Kidney (tissue), 14 donors: Measurements from ENCODE around the gene PRKN. TPM values are rescaled to one million over a fixed set of nuclear protein-coding genes. Genes with fewer than 3 reads are reported as not detected.

Experiments used
- DNase-seq, 5 donors: peaks; one replicate each; pipeline ENCODE4 v3.0.0-alpha.2; 2013 to 2020
- FAIRE-seq: peaks from 2 replicates; lab custom pipeline; 2012; peaks lifted over from hg19 to GRCh38; lab: Jason Lieb, UNC
- H3K27ac ChIP-seq, 2 donors: one replicate each; pipeline ENCODE4 v1.7.0; 2013; ENCODE audit warnings: low read depth in 2 of 2, low read length in 2 of 2, inconsistent platforms in 1 of 2
- H3K27me3 ChIP-seq: one replicate; pipeline ENCODE4 v1.7.1; 2013; ENCODE audit warnings: low read length, inconsistent platforms; ENCODE audit not compliant: control insufficient read depth, insufficient read depth
- H3K36me3 ChIP-seq, 3 donors: one replicate each; pipeline versions ENCODE4 v1.7.0 to v1.7.1; 2013; ENCODE audit warnings: low read length in 3 of 3, control low read depth in 1 of 3, inconsistent platforms in 1 of 3; ENCODE audit not compliant: insufficient read depth in 3 of 3, control insufficient read depth in 2 of 3
- H3K4me1 ChIP-seq, 3 donors: one replicate each; pipeline versions ENCODE4 v1.7.0 to v1.7.1; 2013; ENCODE audit warnings: low read length in 3 of 3, inconsistent platforms in 1 of 3, low read depth in 1 of 3; ENCODE audit not compliant: control insufficient read depth in 2 of 3, insufficient read depth in 2 of 3
- H3K4me3 ChIP-seq, 3 donors: one replicate each; pipeline versions ENCODE4 v1.7.0 to v1.8.1; 2013; ENCODE audit warnings: low read length in 3 of 3, control low read depth in 1 of 3, inconsistent platforms in 1 of 3
- H3K9ac ChIP-seq, 3 donors: one replicate each; pipeline versions ENCODE4 v1.7.0 to v1.7.1; 2013; ENCODE audit warnings: low read length in 3 of 3, control low read depth in 1 of 3, inconsistent platforms in 1 of 3
- H3K9me3 ChIP-seq, 3 donors: one replicate each; pipeline versions ENCODE4 v1.7.0 to v1.7.1; 2013; ENCODE audit warnings: low read length in 3 of 3, control low read depth in 1 of 3, inconsistent platforms in 1 of 3; ENCODE audit not compliant: control insufficient read depth in 2 of 3, insufficient read depth in 1 of 3
- intact Hi-C: fragments of 100-400 bp; cut with DNase I; formaldehyde crosslinking; loops from one replicate; pipeline ENCODE4 v1.11.1; 2022
- polyA plus RNA-seq: library from polyadenylated mRNA; stranded (reverse); fragments of 350-450 nt; fragmentation: Illumina TruSeq; extraction: RNeasy Lipid Tissue Mini Kit (QIAGEN cat#74804); gene quantifications from one replicate; pipeline ENCODE4 v1.2.3, GENCODE V29; 2014; ENCODE audit warnings: low read depth, low replicate concordance; ENCODE audit not compliant: insufficient read depth
- total RNA-seq: library from RNA; stranded (reverse); fragmentation: NEBNext Ultra II Directional; extraction: Animal tissue kit (Norgen Biotek cat#: 25700); gene quantifications from one replicate; pipeline ENCODE4 v1.2.1, GENCODE V29; 2021
- TF ChIP-seq, protein P1 (sequence below): IDR thresholded peaks from 3 replicates; pipeline ENCODE4 v1.5.1; 2012; ENCODE audit warnings: mild to moderate bottlenecking, moderate library complexity, borderline replicate concordance; ENCODE audit not compliant: insufficient read depth; ENCODE audit errors: extremely low read depth
- donor health status: control.
- donor health status: control.
- donor health status: control.
- donor health status: control.
- donor health status: control.
- donor health status: DM: yes; HTN: yes; CAD: no.
- donor health status: Normal renal cell carcinoma (clear cell type).

The PRKN gene
- total and polyA plus RNA-seq, 2 donors from 2014 or later: 8.6 to 10.4 TPM

DNA sequence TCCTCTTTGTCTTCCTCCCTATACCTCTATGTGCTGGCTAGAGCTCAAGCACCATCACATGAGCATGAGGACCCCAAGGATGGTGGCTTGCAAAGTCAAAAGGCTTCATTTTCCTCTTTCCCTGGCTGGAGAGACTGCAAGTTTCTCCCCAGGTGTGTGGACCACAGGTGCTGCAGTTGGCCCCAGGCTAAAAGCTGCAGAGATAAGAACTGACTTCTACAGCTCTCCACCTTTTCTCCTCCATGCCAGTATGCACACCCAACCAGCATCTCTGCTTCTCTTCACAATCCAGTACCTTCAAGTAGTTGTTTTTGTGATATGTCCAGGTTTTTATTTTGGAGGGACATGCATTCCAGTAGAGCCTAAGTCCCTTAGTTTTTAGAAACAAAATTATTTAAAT is 29.1 kb downstream of the PRKN start:
- Histone ChIP-seq H3K36me3 (no peaks in the 10 kb centered on the region), H3K4me3 (no peak overlapping the region), H3K27me3 (no peaks in the 10 kb centered on the region), H3K27ac (no peak overlapping the region), H3K9me3 (no peaks in the 10 kb centered on the region), H3K4me1 (no peaks in the 10 kb centered on the region), H3K9ac (no peak overlapping the region)
- TF ChIP-seq, protein P1, sequence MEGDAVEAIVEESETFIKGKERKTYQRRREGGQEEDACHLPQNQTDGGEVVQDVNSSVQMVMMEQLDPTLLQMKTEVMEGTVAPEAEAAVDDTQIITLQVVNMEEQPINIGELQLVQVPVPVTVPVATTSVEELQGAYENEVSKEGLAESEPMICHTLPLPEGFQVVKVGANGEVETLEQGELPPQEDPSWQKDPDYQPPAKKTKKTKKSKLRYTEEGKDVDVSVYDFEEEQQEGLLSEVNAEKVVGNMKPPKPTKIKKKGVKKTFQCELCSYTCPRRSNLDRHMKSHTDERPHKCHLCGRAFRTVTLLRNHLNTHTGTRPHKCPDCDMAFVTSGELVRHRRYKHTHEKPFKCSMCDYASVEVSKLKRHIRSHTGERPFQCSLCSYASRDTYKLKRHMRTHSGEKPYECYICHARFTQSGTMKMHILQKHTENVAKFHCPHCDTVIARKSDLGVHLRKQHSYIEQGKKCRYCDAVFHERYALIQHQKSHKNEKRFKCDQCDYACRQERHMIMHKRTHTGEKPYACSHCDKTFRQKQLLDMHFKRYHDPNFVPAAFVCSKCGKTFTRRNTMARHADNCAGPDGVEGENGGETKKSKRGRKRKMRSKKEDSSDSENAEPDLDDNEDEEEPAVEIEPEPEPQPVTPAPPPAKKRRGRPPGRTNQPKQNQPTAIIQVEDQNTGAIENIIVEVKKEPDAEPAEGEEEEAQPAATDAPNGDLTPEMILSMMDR: no peak
- no peak for DNase-seq
- intact Hi-C loops: no loop called here
- FAIRE-seq: no peak

DNA sequence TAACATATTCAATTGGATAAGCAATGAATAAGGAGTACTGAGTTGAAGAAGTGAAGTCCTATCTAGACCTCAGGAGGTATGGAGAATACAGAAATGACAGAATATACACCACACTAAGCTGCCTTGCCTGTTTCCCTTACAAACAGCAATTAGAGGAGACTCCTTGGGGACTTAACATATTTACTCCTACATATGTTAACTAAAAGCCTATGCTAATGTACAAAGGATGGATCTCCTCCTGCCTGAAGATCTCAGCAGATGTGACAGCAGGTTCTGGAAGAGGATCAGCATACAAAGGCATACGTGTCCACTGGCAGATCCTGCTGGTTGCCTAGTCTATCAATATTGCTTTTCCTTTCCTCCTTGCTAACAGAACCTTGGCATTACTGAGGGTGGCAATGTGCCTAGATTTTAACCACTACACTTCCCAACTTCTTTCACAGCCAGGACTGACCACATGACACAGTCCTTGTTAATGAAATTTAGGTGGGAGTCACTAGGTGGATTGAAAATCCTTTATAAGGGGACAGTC is 29.6 kb downstream of the PRKN start:
- no peaks in the 10 kb centered on the region for H3K27me3 ChIP-seq
- intact Hi-C loops: no loop called here
- H3K9me3 ChIP-seq: no peaks in the 10 kb centered on the region
- TF ChIP-seq, protein P1: no peak
- FAIRE-seq: no peak
- no peak overlapping the region for H3K9ac ChIP-seq
- no peak overlapping the region for H3K4me3 ChIP-seq
- H3K27ac ChIP-seq: no peak overlapping the region
- H3K4me1 ChIP-seq: no peaks in the 10 kb centered on the region
- no peak for DNase-seq
- H3K36me3 ChIP-seq: no peaks in the 10 kb centered on the region

DNA sequence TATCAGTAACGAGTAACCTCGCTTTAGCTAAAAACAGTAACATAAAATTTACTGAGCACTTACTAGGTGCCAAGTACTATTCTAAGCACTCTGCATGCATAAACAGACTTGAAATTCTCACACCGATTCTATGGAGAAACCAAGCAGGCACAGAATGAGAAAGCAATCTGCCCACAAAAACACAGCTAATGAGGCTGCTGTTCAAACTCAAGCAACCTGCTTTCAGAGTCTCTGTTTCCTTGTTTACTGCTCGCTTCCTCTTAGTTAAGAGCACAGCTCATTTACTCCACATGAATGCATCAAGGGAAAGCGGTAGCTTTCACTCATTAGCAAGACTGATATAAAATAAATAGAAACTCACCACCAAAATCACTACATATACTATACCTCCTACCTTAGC is 37.4 kb downstream of the PRKN start:
- Histone ChIP-seq H3K27me3 (no peaks in the 10 kb centered on the region), H3K9me3 (no peaks in the 10 kb centered on the region), H3K4me3 (no peak overlapping the region), H3K27ac (no peak overlapping the region), H3K36me3 (no peaks in the 10 kb centered on the region), H3K9ac (no peak overlapping the region), H3K4me1 (no peaks in the 10 kb centered on the region)
- TF ChIP-seq, protein P1: no peak
- DNase-seq: no peak
- FAIRE-seq: no peak
- intact Hi-C loops: no loop called here
